GM21717 (cell line): Measurements from ENCODE around the gene UTP14A.

Experiments used
- ATAC-seq: cut with Tn5 transposase; IDR thresholded peaks from one replicate; pipeline ENCODE4 v1.9.1; 2021; ENCODE audit warnings: mild to moderate bottlenecking, moderate library complexity; ENCODE audit not compliant: unreplicated experiment

Gene UTP14A

GRCh38 chrX:129940721-129941120 is 34.8 kb downstream of the UTP14A start:
- no peak for ATAC-seq

GRCh38 chrX:129945131-129945530 is 39.2 kb downstream of the UTP14A start:
- no peak for ATAC-seq

- no peak for ATAC-seq
Measured at GRCh38 chrX:129953334-129953648, 47.3 kb downstream of the UTP14A start.

- no peak for ATAC-seq
Measured at GRCh38 chrX:129953881-129954280, 47.9 kb downstream of the UTP14A start.

GRCh38 chrX:129954804-129955203 is 48.8 kb downstream of the UTP14A start:
- ATAC-seq: no peak

- no peak for ATAC-seq
Measured at GRCh38 chrX:129955682-129956081, 49.7 kb downstream of the UTP14A start.

- no peak for ATAC-seq
Measured at GRCh38 chrX:129956145-129956544, 50.2 kb downstream of the UTP14A start.

GRCh38 chrX:129956765-129957164 is 50.8 kb downstream of the UTP14A start:
- ATAC-seq: peak; percentile 2

- peak; percentile 69 for ATAC-seq
Measured at GRCh38 chrX:129957241-129958082, 51.5 kb downstream of the UTP14A start.

GRCh38 chrX:129958083-129958465 is 52.1 kb downstream of the UTP14A start:
- ATAC-seq: no peak

GRCh38 chrX:129958814-129959492 is 53.0 kb downstream of the UTP14A start:
- ATAC-seq: no peak

- no peak for ATAC-seq
Measured at GRCh38 chrX:129959493-129959832, 53.5 kb downstream of the UTP14A start.

- ATAC-seq: peak; percentile 89
Measured at GRCh38 chrX:129961180-129962083, 55.5 kb downstream of the UTP14A start.

- no peak for ATAC-seq
Measured at GRCh38 chrX:129963729-129964128, 57.8 kb downstream of the UTP14A start.

- ATAC-seq: no peak
Measured at GRCh38 chrX:129965166-129965565, 59.2 kb downstream of the UTP14A start.

- no peak for ATAC-seq
Measured at GRCh38 chrX:129968968-129969367, 63.0 kb downstream of the UTP14A start.

- ATAC-seq: no peak
Measured at GRCh38 chrX:129976441-129976840, 70.5 kb downstream of the UTP14A start.
